Stimulated activated CD8-positive, alpha-beta memory T cell treated with anti-CD3 and anti-CD28 coated beads, Interleukin-4, amount 100 ng/mL, for 4 hours (primary cell): ENCODE results near the gene ATP2A3.
"Not testable (repeated sequence)": the region's sequence is repeated elsewhere in the genome, so short reads cannot be mapped to it uniquely, and the experiment has no call there.

Source experiments
- DNase-seq, 2 donors: peaks; one replicate each; pipeline ENCODE4 v3.0.0-alpha.2; 2020; ENCODE audit warnings: low read depth in 2 of 2, low spot score in 1 of 2

The ATP2A3 gene

DNA sequence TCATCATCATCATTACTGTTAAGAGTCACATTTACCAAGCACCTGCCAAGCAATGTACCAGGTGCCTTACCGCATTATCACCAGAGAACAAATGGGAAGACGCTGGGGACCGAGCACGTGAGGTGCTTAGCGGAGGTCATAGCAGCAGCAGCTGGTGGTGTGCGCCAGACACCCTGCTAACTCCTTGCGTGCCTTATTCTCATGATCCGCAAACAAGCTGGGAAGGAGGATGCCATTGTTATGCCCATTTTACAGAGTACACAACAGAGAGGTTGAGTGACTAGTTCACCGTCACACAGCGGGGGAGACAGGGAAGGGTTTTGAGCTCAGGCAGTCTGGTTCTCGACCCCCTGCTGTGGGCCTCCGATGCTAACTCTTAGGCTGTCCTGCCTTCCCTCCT is 7.3 kb downstream of the ATP2A3 start:
- no peak for DNase-seq

DNA sequence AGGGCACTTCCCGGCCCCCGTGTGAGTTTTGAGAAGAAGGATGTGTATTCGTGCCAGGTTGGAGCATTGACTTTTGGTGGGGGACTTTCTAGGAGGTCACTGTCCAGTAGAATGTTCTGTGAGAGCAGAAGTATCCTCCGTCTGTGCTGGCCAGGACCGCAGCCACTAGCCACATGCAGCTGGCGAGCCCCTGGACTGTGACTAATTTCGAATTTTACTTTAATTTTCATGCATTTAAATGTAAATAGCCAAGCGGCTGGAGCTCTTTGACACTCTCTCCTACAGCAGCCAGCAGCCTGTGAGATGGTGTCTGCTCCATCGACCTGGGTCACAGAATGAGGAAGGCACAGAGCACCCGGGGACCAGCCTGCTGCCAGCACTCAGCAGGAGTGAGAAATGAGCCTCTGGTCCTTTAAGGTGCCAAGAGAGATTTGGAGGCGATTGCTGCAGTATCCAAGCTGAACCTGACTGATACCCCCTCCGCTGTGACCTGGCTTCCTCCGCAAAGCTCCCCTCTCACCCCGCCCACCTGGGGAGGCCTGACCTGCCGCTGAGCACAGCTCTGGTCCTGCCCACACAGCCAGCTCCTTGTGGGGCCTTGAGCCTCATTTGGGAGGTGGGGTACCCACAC is 7.8 kb downstream of the ATP2A3 start:
- DNase-seq, result no peak

DNA sequence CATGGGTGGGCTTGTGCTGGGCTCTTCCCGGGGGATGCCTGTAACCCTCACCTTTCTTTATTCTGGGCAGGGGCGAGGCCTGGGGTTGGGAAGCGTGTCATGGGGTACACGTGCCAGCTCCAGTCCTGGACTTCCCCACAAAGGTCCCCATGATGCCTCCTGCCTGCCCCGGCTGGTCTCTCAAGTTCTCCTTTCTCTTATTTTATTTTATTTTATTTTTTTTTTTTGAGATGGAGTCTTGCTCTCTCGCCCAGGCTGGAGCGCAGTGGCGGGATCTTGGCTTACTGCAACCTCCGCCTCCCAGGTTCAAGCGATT is 8.6 kb downstream of the ATP2A3 start:
- DNase-seq, result no peak

DNA sequence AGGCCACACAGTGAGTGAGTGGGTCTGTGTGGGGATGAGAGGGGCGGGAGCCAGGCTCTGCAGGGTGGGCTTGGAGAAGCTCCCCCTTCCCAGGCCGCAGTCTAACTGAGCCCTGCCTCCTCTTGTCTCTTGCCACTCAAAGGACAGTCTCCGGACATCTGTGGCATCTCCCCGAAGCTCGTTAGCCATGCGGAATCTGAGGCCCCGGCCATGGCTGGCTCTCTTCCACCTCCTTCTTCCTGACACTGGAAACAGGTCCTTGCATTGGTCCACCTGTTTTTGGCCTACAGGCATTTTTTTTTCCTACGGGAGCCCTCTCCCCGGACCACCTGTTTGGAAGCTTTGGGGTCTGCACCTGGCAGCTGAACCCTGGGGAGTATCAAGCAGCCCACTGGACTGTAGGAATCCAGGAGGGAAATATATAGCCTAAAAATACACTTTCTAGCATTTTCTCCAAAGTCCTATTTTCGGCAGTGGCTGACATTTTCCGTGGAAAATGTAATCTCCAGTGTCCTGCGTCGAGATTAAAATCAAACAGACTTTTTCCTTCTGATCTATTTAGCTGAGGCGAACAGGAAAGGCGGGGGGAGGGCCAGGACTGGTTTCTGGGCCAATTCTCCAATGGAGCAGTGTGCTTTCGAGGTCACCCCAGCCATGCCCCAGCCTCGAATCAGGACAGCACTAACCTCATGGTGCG is 9.1 kb downstream of the ATP2A3 start:
- no peak for DNase-seq

DNA sequence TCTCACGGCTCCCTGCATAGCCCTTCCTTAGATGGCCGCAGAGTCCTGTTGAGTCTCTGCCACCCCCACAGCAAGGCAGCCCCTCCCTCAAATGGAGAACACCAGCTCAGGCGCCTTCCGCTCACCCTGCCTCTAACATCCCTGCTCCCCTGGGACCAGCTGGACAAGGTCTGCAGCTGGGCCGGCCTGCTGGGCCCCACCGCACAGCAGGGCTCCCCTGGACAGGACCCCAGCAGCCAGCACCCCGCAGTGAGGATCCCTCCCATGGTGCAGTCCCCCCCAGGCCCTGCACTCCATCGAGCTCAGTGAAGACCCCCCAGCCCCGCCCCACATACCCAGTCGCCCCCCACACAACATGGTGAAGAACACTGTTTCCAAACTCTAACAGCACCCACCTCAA is 10.2 kb downstream of the ATP2A3 start:
- DNase-seq, result no peak

DNA sequence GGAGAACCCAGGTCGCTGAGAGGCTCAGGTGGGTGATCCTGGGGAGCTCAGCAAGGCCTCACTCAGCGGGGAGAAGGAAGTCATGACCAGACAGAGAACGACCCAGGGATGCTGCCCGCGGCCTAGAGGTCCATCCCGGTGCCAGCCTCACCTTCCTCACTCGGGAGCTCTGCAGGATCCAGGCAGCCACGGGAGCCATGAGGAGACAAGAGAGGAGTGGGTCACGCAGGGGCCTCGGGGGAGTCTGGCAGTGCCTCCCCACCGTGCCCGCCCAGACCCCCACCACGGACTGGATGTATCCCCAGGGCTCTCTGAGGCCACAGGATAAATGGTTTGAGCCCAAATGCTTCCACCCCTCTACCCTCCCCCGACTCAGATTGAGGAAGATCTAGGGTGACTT is 10.7 kb downstream of the ATP2A3 start:
- no peak for DNase-seq

DNA sequence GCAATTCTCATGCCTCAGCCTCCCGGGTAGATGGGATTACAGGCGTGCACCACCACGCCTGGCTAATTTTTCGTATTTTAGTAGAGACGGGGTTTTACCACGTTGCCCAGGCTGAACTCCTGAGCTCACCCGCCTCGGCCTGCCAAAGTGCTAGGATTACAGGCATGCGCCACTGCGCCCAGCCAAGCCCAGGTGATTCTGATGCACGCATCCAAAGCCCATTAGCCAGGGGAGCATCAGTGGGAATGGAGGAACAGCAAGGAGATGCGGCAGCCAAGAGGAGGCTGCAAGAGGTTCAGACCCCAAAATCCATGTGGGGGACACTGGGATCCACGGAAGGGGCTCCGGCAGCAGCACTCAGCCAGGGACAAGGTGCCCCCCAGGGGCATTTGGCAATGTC is 12.1 kb downstream of the ATP2A3 start:
- DNase-seq, result no peak

DNA sequence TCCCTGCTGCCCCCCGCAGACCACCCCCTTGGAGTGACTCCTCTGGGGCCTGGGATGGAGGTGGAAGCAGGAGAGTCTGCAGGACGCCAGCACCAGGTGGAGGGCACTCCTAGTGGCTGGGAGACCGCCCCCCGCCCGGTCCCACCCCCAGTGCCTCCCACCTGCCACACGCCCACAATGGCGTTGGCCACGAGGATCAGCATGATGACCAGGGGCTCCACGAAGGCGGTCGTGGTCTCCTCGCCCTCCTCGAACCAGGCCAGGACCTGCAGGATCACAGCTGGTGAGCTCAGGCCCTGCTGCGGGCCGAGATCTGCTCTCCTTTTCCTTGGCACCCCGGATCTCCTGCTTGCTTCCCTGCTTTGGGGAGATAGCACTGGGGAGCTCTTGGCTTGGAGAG is 12.8 kb downstream of the ATP2A3 start:
- DNase-seq, result no peak

DNA sequence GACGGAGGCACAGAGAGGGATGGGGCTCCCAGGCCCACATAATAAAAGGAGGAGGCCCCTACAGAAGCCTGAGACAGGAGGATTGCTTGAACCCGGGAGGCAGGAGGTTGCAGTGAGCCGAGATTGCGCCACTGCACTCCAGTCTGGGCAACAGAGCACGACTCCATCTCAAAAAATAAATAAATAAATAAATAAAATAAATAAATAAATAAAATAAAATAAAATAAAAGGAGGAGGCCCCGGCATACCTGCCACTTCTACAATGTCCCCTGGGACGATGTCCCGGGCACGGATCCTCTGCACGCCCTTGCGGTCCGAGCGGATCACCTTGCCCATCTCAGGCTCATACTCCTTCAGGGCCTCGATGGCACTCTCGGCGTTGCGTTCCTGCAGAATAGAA is 13.2 kb downstream of the ATP2A3 start:
- no peak for DNase-seq

DNA sequence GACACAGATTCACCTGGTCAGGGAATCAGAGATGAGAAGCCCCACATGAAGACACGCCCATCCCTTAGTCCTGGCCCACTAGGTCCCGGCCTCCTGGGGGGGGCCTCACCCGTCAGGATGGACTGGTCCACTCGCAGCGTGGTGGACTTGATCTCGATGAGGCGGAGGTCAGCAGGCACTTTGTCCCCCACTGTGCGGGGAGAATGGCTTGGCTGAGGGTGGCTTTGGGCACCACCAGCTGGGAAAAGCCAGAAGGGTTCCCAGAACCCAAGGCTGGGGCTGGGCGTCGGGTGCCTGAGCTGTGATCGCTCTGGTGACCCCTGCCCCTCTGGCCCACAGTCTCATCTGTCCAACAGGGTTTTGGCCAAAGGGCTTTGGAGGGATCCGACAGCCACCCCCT is 13.7 kb downstream of the ATP2A3 start:
- no peak for DNase-seq

DNA sequence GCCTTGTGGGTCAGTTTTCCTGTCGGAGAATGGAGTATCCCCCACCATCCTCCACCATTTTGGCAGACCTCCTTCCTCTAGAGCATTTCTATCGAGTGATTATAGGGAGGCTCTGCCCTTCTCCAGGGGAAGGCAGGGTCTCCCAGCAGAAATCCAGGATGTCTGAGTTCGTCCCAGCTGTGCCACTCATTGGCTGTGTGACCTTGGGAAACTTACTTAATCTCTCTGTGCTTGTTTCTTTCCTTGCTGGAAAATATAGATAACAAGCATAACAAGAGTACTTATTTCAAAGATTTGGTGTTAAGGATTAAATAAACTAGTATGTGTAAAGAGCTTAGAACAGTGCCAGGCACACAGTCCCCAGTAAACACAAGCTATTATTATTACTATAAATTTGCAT is 14.8 kb downstream of the ATP2A3 start:
- no peak for DNase-seq

DNA sequence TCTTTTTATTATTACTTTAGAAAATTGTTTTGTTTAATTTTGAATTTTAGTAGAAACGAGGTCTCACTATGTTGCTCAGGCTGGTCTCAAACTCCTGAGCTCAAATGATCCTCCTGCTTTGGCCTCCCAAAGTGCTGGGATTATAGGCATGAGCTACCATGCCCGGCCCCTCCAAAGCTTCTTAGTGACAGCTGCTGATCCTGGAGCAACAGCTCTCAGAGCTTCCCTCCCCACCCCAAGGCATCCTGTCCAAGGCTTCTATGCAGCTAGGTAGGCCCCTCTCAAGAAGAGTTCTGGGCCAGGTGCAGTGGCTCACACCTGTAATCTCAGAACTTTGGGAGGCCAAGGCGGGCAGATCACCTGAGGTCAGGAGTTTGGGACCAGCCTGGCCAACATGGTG is 15.7 kb downstream of the ATP2A3 start:
- not testable (repeated sequence) for DNase-seq

DNA sequence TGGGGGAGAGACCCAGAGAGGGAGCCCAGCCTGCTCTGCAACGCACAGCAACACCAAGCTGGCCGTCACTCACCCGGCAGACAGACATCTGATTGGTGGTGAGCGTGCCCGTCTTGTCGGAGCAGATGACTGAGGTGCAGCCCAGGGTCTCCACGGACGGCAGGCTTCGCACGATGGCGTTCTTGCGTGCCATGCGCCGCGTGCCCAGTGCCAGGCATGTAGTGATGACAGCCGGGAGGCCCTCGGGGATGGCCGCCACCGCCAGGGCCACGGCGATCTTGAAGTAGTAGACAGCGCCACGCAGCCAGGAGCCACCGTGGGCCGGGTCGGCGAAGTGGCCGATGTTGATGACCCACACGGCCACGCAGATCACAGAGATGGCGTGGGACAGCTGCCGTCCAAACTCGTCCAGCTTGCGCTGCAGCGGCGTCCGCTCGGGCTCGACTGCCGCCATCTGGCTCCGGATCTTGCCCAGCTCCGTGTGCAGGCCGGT is 16.9 kb downstream of the ATP2A3 start:
- no peak for DNase-seq

DNA sequence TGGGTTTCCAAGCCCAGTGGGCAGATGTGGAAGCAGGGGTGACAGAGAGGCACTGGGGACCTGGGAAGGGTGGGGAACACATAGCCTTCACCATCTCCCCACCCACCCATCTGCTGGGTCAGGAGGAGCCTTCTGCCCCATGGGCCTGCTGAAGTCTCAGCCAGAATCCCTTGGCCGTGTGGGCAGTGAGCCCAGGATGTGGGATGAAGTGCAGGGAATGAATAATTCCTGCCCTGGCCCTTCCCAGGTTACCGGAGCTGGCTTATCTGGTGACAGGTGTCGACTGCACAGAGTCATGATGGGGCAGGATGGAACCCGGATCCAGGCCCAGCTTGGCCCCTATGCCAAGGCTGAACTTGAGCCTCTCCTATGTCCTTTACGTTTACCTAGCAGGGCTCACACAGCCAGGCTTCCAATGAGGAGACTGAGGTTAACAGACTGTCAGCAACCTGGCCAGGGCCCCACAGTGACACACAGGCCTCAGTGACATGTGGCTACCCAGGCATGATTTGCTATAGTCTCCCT is 17.5 kb downstream of the ATP2A3 start:
- DNase-seq, result no peak

DNA sequence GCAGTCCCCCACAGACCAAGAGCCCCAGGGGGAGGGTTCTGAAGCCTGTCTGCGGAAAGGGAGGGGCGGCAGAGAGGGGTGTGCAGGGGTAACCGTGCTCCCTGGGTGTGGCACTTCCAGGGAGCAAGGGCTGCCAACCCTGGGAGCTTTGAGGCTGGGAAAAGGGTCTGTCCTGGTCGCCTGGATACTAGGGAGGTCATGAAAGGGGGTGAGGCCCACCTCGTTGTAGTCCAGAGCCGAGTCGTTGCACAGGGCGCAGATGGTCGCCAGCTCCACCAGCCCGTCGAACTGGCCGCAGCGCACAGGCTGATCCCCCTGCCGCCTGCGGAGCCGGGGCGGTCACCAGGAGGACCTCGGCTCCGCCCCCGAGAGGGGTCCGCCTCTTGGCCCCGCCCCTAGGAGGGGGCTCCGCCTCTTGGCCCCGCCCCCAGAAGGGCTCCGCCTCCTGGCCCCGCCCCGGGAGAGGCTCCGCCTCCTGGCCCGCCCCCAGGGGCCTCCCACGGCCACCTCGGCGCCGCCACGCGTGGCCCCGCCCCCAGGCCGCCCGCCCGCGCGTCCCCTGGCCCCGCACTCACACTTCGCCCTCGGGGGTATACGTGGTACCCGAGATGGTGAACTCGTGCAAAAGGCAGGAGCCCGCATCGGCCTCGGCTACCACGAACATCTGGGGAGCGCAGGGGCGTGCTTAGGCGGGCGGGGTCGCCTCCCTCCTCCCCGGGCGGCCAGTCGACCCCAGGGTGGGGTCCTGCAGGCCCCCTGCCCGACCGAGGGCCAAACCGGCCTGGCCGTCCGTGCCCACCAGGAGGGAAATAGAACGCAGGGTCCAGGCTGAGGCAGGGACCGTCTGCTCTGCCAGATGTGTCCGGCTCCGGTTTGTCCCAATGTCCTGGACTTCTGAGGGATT is 19.5 kb downstream of the ATP2A3 start:
- no peak for DNase-seq

DNA sequence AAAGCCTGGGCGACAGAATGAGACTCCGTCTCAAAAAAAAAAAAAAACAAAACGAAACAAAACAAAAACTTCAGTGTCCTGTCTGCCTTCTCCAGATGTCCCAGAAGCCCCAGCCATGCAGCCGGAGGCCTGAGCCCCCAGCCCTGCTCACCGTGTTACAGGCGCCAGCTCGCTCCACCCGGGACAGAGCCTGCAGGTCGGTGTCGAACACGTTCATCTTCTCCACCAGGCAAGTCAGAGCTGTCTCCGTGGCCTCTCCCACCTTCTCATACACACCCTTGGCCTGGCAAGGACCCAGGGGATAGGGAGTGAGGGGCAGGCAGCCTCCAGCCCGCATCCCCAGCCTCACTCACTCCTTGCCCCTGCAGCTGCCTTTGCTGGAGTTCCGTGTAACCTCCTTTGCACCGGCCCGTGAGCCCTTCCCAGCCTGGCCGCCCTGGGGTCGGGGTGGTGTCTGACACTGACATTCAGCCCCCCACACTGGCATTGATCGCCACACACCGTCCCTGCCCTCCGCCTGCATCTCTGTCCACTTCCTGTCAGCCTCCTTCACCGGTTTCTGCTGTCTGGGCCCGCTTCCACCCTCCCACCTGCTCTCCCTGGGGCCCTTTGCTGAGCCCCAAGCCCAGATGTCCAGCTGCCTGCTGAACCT is 20.9 kb downstream of the ATP2A3 start:
- DNase-seq, result no peak

DNA sequence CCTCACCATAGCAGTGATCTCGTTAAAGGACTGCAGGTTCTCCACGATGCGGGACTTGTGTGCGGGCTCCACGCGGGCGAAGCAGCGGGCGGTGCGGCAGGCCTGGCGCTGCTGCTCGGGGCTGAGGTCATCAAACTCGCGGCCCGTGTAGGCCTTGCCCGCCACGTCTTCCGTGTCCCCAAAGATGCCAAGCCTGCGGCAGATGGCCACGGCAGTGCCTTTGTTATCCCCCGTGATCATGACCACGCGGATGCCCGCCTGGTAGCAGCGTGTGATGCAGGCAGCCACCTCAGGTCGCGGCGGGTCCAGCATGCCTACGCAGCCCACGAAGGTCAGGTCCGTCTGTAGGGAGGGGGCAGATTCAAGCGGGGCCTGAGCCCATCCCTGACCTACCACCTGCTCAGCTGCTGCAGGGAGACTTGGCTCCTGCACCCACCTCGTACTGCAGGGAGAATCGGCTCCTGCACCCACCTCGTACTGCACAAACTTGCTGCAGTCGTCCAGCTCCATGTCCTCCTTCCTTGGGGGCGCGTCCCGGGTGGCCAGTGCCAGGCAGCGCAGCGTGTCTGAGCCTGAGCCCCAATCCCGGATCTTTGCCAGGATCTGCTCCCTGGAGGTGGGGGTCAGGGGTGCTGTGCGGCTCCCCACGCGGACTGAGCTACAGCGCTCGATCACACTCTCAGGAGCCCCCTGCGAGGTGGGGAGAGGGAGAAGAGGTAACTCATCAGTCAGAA is 23.1 kb downstream of the ATP2A3 start:
- no peak for DNase-seq

DNA sequence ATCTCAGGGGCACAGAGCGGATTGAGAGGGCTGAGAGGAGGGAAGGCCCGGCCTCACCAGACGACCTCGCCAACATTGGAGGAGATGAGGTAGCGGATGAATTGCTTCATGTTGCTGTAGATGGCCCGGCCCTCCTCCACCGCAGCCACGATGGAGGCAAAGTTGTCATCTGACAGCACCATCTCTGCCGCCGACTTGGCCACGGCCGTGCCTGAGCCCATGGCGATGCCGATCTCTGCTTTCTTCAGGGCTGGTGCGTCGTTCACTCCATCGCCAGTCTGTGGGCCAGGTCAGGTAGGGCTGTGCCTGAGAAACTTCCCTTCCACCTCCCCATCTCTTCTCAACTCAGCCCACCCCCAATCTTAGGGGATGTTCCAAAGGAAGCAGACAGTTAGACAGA is 26.9 kb downstream of the ATP2A3 start:
- DNase-seq, result no peak

DNA sequence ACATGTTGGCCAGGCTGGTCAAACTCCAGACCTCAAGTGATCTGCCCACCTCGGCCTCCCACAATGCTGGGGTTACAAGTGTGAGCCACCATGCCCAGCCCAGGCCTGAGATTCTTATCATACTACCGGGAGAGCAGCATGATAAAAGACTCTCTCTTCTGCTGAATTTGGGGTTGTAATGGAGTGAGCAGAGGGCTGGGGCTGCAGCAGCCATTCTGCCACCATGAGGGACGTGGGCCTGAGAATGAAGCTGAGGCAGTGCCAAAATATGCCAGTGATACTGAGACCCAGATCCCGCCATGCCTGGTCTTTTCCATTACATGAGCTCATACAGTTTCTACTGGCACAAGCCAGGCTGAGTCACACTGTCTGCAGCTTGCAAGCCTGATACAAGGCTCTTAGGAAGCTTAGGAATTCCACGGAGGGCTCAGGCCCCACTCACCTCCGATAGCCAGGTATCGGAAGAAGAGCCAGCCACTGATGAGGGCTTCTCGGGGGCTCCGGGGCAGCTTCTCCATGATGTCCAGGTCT is 28.3 kb downstream of the ATP2A3 start:
- DNase-seq, result no peak

DNA sequence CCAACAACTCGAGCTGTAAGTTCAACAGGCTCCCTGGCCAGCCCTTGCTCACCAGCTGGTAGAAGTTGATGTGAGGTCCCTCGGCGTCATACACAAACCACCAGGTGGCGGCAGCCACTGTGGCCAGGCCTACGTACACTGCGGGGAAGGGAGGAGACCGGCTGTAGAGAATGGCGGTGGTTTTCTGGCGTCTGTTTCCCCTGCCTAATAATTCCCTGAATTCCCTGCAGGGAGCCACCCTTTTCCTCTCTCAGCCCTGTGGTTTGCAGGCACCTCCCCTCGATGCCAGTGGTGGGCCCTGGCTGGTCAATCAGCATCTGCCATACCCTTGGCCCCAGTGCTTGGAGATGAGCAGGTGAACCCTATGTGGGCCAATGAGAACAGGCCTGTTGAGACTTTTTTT is 29.1 kb downstream of the ATP2A3 start:
- no peak for DNase-seq

DNA sequence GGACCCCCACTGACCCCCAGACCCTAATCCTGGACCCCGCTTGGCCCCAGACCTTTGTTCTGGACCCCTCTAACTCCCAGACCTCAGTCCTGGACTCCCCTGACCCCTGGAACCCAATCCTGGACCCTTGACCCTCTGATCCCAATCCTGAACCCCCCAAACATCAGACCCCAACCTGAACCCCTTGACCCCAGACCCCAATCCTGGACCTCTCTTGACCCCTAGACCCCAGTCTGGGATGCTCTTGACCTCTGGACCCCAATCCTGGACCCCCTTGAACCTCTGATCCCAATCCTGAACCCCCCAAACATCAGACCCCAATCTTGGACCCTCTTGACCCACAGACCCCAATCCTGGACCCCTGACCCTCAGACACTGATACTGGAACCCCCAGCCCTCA is 34.5 kb downstream of the ATP2A3 start:
- no peak for DNase-seq
